MM.1S (cell line): Measurements from ENCODE around the gene TVP23C.

Experiments used
- CTCF ChIP-seq: fragments of 300-600 bp; sonication (generic); IDR thresholded peaks from 2 replicates; pipeline ENCODE4 v1.5.1; 2016; ENCODE audit warnings: antibody characterized with exemption, low read length, mixed read lengths
- EZH2phosphoT487 ChIP-seq: fragments of 300-600 bp; sonication (generic); IDR thresholded peaks from 2 replicates; pipeline ENCODE4 v1.6.1; 2018; ENCODE audit warnings: antibody characterized with exemption, low read length

- TF ChIP-seq EZH2phosphoT487 (no peak), CTCF (no peak)
Measured at GRCh38 chr17:15464231-15464985, 98.9 kb downstream of the TVP23C start.
